GM10248 (cell line): Measurements from ENCODE around the gene RIMBP2.

ENCODE experiments used
- CTCF ChIA-PET: fragments of 300-600 bp; sonication (Branson Sonifier 250); formaldehyde crosslinking; extraction: SDS; loops from one replicate; lab custom pipeline; 2021; ENCODE audit warnings: antibody characterized with exemption; lab: Yijun Ruan, JAX
- POLR2A ChIA-PET: fragments of 350-650 bp; sonication (Branson Sonifier 250); formaldehyde crosslinking; extraction: SDS; loops from one replicate; lab custom pipeline; 2020; ENCODE audit warnings: antibody characterized with exemption; lab: Yijun Ruan, JAX
- DNase-seq: peaks from one replicate; pipeline ENCODE4 v3.0.0; 2012; ENCODE audit errors: extremely low spot score
- TF ChIP-seq, protein P1 (sequence below): IDR thresholded peaks from 2 replicates; pipeline ENCODE4 v1.5.1; 2012; ENCODE audit warnings: mild to moderate bottlenecking, low read depth; ENCODE audit errors: extremely low read depth, missing control alignments, control extremely low read depth

The RIMBP2 gene

DNA sequence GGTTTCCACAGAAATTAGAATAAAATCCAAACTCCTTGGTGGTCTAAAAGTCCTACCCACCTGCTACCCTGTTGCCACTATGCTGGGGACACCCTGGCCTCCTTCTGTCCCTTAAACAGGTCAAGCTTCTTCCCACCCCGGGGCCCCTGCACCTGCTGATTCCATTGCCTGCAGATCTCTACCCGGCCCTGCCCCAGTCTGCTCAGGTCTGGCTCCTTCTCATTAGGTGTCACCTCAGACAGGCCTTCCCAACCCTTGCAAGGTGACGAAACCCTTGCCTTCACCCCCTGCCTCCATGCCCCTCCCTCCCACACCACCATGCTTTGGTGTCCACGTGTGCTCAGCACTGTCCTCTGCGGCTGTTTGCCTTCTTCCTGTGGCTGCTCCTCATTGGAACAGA lies 207.8 kb downstream of the RIMBP2 start:
- DNase-seq = no peak
- ChIA-PET POLR2A (no interaction called here), CTCF (no interaction called here)
- TF ChIP-seq, protein P1, sequence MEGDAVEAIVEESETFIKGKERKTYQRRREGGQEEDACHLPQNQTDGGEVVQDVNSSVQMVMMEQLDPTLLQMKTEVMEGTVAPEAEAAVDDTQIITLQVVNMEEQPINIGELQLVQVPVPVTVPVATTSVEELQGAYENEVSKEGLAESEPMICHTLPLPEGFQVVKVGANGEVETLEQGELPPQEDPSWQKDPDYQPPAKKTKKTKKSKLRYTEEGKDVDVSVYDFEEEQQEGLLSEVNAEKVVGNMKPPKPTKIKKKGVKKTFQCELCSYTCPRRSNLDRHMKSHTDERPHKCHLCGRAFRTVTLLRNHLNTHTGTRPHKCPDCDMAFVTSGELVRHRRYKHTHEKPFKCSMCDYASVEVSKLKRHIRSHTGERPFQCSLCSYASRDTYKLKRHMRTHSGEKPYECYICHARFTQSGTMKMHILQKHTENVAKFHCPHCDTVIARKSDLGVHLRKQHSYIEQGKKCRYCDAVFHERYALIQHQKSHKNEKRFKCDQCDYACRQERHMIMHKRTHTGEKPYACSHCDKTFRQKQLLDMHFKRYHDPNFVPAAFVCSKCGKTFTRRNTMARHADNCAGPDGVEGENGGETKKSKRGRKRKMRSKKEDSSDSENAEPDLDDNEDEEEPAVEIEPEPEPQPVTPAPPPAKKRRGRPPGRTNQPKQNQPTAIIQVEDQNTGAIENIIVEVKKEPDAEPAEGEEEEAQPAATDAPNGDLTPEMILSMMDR = no peak

DNA sequence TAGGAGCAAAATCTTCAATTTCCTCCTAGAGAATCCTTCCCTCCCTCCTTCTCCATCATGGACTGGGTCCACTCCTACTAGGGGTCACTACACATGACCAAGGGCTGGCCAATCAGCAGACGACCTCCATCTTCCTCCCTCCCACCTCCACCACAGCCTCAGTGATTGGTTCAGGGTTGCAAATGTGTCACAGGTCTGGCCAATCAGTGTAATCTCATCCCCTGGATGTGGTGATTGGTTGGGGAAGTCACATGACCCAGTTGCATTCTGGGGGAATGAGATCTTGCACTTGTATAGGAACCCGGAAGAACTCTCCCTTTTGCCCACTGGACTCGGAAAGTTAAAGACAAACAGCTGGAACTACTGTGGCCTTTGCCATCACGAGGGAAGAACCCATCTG lies 209.3 kb downstream of the RIMBP2 start:
- CTCF ChIA-PET = no interaction called here
- DNase-seq = no peak
- POLR2A ChIA-PET = no interaction called here
- TF ChIP-seq, protein P1 = no peak

DNA sequence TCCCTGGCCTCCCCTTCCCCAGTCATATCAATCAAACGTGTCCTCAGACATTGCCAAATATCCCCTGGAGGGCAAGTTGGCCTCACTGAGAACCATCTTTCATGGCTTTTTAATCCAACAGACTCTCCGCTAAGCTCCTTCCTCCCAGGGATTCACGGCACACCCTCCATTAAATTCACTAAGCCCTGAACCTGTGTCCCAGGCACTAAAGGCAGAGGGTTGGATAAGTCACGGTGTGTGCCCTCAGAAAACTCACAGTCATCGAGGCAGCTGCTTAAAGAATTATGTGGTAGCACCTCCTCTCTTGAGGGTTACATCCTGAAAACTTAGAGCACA lies 211.3 kb downstream of the RIMBP2 start:
- TF ChIP-seq, protein P1 = no peak
- ChIA-PET CTCF (no interaction called here), POLR2A (no interaction called here)
- no peak for DNase-seq

DNA sequence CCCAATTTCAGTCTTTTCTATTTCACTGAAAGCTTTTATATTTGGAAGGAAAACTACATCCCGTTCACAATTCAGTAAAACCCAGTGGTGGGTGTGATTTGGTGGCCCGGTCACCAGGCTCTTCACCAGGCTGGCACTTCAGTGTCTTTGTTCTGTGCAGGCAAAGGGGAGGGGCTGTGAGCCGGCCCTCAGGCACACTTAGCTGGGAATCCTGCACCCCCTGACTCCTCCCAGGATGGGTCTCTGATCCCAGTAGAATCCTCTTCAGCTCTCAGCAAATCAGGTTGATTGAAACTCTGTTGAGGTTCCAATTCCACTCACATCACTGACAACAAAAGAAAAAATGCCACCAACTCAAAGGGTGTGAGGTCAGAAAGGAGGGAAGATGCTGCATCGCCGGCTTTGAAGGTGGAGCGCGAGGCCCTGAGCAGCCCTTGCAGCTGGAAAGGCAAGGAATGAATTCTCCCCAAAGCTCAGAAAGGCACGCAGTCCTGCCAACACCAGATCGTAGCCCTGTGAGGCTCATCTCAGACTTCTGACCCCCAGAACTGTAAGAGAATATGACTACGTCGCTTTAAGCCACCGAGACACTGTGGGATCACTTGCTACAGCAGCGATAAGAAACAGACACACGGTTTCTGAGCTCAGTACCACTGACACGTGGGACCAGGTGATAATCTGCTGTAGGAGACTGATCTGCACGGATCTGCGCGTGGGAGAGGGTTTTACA lies 211.8 kb downstream of the RIMBP2 start:
- DNase-seq = no peak
- ChIA-PET POLR2A (no interaction called here), CTCF (no interaction called here)
- TF ChIP-seq, protein P1 = no peak

DNA sequence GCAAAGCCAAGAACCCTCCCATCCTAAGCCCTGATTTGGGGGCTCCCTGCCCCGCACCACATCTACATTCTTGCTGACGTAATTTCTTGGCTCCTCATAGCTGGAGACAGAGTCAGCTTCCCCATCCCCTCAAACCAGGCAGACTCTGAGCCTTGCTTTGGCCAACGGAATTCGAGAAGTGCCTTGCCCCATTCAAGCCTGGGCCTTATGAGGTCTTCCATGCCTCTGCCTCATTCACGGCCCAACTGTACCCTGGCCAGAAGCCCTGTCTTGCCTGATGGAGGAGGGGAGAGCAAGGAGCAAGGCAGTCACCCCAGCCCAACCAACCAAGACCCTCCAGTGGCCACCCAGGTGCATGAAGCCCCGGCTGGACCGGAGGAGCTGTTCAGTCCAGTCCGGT lies 214.3 kb downstream of the RIMBP2 start:
- DNase-seq = no peak
- POLR2A ChIA-PET = no interaction called here

DNA sequence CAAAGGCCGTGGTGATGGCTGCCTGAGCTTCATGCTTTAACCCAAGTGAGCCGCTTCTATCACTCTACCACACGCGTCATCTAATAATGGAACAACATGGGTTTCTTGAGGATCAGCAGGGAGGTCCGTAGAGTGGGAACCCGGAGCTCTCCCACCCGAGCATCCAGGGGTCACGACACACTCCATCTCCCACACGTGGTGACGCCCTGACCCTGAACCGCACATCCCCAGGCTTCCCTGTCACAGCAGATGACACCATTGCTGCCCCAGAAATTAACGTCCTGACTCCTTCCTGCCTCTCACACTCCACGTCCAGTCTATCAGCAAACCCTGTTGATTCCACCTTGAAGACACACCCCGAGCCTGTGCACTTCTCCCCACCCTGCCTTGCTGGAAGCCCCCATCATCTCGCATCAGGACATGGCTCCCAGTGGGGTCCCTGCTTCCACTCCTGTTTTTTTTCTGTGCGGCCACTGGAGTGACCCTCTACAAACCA lies 215.2 kb downstream of the RIMBP2 start:
- no peak for DNase-seq
- ChIA-PET CTCF (interaction anchor here (1.1 kb wide), 1 partner anchor 9 kb away, joined by 3 read pairs; no protein-coding TSS in a partner anchor), POLR2A (no interaction called here)
- TF ChIP-seq, protein P1 = no peak

More for the DNA sequence above, 214.3 kb downstream of the RIMBP2 start:
- TF ChIP-seq, protein P1 = no peak
- CTCF ChIA-PET = interaction anchor here (1.1 to 1.2 kb wide), 2 partner anchors 10 to 20 kb away, joined by 3 read pairs; no protein-coding TSS in a partner anchor
